Spleen (tissue), 7 donors: ENCODE data around the gene PTN.

Experiments
- CTCF ChIP-seq, 11 experiments: fragments of 200-600 bp in 7 of 11; fragments of 450-650 bp in 4 of 11; sonication (generic) in 4 of 11; IDR thresholded peaks in 8 of 11; conservative IDR thresholded peaks in 3 of 11; 1 replicate in 7 of 11; 2 replicates in 4 of 11; pipeline versions ENCODE4 v1.4.0 to v1.8.0; 2016 to 2021; ENCODE audit warnings: antibody characterized with exemption in 11 of 11, inconsistent platforms in 4 of 11, mild to moderate bottlenecking in 1 of 11
- POLR2AphosphoS5 ChIP-seq, 3 donors: sonication (generic); formaldehyde crosslinking; IDR thresholded peaks; one replicate each; pipeline ENCODE4 v1.5.1; 2017; ENCODE audit warnings: antibody characterized with exemption in 3 of 3
- donor health status: DM: no; HTN: no; CAD: no; lungs with moderate emphysema.
- donor health status: DM: no; HTN: no; CAD: no.
- donor health status: DM: no; HTN: no; CAD: no.

- TF ChIP-seq POLR2AphosphoS5 (IDR thresholded peaks at IDR 0.05): no peak
- TF ChIP-seq CTCF (IDR thresholded peaks at IDR 0.05 in 8 of 11, conservative IDR thresholded peaks at IDR 0.05 in 3 of 11): no peak
These were observed 97.6 kb downstream of the PTN start for GRCh38 chr7:137245890-137246289.
